Mesenteric fat pad (tissue), 1 donor: ENCODE data around the gene TMEM203. TPM values are rescaled to one million over a fixed set of nuclear protein-coding genes. Genes with fewer than 3 reads are reported as not detected.

Experiments used
- DNase-seq: peaks from one replicate; pipeline ENCODE4 v3.0.0-alpha.2; 2020; ENCODE audit warnings: low spot score
- total RNA-seq: library from RNA; stranded (reverse); fragmentation: NEBNext Ultra II Directional; extraction: Animal tissue kit (Norgen Biotek cat#: 25700); gene quantifications from one replicate; pipeline ENCODE4 v1.2.1, GENCODE V29; 2021
- donor health status: DM: yes; HTN: yes; CAD: no.

Gene TMEM203
- total RNA-seq, 1 donor from 2014 or later, result 24.8 TPM

DNA sequence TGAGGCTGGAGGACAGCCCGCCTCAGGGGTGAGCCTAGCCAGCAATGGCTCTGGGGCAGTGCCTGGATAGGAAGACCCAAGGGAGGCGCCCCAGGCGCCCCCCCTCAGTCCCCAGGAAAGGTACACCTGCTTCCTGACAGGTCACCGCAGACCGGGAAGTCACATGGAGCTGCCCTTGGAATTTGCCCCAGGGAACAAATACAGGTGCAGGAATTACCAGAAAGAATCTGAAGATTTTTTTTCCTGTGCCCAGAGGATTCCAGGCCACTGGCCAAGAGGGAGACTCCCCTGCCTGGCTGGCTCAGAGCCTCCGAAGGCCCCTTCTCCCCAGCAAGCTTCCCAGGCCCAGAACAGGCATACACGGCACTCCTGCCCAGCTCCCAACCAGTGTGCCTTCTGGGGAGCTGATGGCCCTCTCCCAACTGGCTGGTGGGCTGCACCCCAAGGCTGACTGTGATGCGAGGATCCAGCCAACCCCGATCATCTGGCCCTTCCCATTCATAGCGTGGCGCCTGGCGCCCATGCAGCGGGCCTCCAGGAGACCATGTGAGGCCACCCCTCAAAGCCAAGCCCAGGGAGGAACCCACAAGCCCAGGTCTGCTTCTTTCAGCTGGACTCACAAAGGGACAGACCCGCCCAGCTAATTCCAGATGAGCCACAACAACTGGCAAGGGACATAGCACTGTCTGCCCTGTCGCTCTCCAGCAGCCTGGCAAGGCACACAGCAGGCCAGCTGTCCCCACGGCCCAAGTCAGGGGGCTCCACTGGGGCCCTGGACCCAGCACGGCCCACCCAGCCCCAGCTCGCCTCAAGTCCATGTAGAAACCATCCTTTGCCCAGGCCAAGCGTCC lies 7.2 kb downstream of the TMEM203 start:
- DNase-seq, result no peak

DNA sequence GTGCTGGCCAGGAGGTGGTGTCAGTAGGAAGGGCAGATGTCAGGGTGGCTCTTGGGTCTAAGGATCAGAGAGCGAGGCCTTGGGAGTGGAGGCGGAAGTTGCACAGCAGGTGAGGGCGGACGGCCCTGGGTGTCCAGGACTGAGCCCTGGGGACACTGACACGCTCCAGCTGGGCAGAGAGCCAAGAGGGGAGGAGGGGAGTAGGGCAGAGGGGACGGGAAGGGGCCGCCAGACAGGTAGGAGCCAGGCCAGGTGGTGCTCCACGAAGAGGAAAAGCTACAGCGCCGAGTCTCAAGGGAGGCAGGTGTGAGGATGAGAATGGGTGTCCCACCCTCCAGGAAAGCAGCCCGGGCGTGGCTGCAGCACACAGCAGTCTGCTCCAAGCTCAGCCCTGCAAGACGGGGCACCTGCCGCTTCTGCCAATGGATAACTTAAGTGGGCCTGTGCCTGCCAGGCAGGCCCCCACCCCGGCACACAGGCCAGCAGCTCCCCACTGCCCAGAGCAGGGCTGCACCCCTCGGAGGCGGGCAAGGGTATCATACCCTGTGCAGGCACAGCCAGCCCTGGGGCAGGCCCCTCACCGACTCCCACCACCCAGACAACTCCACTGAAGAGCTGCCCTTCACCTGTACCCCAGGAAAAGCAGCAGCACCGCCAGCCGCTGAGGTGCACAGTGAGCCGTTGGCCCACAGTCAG lies 9.8 kb downstream of the TMEM203 start:
- no peak for DNase-seq

GRCh38 chr9:137194909-137195308 lies 10.5 kb downstream of the TMEM203 start:
- no peak for DNase-seq

- no peak for DNase-seq
These were observed 11.1 kb downstream of the TMEM203 start for GRCh38 chr9:137194388-137194787.

DNA sequence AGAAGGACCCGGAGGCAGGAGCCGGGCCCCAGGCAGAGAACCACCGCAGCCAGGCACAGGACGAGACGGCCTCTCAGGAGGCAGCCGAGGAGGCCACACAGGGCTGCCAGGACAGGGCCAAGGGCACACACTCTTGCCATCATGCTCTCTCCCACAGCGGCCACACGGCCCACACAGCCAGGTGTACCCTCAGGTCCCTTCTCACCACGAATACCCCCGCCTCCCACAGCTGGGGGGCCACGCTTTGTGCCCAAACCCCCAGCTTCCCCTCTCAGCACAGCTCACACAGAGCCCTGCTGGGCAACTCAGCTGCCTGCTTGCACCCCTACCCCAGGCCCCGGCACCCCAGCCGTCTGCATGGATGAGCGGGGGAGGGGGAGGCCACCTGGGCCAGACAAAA lies 11.7 kb downstream of the TMEM203 start:
- DNase-seq, result no peak

DNA sequence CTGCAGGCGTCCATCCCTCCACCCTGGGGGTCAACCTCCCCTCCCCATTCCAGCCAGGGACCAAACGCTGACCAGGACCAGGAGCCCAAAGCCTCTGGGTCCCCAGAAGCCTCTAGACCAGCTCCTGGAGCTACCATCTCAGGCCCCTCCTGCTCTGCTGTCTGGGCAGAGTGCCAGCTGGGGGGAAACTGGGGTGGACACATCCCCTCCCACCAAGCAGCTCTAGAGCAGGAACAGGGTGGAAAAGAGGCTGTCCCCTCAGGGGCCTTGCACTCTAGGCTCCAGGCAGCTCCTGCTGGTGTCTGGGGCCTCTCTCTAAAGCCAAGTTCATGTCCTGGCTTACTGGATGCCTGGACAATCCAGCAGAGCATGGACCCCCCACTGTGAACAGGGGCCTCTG lies 12.6 kb downstream of the TMEM203 start:
- no peak for DNase-seq

- no peak for DNase-seq
These were observed 13.0 kb downstream of the TMEM203 start for GRCh38 chr9:137192448-137192780.

DNA sequence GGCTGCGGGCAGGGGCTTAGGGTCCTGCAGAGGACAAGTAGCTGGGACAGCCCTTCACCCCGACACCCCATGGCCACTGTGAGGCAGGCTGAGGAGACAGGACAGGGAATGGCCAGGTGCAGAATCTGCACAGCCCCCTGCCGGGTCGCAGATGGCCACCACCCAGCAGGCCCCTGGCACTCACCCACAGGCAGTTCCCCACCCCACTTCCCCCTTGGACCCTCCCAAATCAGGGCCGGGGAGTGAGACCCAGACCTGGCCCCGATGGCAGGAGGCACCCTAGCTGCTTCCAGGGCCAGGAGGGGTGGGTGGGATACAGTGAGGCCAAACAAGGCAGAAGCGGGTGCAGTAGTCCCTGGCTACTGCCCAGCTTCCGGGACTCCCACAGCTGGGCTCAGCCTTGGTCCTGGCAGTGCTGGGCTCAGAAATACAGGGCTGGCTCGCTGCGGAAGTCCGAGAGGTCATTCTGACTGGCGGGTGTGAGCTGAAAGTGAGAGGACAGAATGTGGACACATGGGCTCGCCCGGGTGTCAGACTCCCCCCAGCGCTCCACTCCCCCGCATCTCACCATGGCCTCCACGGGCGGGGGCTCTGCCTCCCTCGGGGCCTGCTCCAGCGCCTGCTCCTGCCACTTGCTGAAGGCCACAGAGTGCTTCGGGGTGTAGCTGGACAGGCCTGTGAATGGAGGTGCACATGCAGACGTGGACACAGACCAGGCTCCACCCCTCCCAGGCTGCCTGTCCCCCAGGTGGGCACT lies 13.6 kb downstream of the TMEM203 start:
- DNase-seq, result no peak

DNA sequence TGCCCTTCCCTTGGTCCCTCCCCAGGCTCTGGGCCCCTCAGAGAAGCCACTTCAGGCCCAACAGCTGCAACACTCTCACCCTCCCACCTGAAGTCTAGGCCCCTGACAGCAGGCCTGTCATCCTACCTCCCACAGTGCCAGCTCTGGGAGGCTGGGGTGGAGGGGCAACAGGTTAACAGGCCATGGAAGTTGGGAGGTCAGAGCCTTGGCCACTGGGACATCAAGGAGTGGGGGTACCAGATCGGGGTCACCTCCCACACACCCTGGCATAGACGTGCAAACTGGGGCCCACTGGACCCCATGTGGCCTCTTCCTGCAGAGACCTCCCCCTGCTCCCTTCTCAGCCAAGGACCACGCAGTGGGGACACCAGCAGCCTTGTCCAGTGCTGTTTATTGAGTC lies 14.2 kb downstream of the TMEM203 start:
- DNase-seq, result no peak

DNA sequence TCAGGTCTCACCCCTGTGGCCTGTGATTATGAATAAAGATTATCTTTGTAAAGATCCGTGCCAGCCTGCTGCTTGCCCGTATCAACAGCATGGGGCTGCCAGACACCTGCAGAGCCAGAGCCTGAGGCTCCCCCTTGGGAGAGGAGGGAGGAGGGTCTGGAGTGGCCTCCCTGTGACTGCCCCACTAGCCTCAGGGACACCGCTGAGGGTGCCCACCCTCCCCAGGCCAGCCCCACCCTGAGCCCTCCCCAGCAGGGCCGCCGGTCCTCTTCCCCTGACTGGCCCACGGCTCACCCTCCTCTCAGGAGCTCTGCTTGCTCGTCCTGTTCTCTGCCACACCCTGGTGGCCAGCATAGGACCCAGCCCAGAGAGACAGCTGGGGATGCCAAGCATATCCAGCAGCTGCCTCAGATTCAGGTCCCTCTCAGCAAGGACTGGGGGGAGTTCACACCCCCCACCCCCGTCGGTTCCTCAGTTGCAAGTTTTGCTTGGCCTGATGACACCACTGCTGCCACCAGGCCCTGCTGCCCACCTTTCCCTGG lies 15.1 kb downstream of the TMEM203 start:
- no peak for DNase-seq

DNA sequence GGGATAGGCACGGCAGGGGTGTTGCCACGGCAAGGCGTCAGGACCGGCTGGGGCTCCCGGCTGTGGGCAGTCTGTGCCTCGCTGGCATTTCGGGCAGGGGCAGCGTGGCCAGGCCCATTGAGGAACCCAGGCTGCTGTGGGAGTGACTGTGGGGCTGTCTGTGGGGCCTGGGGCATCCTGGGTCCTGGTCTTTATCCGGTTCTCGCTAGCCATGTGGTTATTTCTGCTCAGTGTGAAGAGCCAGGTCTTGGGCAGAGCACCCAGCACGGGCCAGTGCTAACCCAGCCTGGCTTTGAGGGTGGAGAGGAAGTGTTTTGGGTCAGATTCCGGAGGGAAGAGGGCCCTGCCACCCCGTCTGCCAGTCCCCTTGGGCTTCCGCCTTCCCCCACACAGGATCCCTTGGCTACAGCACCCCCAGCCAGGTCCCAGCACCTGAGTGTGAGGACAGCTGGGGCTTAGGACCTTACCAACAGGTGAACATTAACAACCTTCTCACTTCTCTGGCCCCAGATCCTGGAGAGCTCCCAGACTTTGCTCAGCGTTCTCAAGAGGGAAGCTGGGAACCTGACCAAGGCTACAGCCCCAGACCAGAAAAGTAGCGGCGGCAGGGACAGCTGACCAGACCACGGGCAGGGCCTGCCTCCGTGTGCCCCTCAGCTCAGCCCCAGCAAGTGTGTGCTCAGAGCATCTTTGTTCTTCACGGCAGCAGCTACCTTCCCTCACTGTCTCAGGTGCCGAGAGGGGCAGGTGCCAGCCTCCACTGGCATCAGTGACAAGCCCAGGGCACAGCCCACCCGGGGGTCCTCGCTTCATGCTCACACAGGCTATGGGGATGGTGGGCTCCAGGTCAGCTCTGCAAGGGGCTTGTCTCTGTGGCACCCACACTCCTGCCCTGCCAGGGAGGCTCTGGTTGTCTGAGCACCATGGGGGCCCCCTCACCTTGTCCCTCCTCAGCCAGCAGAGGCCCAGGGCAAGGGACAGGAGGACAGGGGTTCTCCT lies 15.9 kb downstream of the TMEM203 start:
- DNase-seq, result no peak

DNA sequence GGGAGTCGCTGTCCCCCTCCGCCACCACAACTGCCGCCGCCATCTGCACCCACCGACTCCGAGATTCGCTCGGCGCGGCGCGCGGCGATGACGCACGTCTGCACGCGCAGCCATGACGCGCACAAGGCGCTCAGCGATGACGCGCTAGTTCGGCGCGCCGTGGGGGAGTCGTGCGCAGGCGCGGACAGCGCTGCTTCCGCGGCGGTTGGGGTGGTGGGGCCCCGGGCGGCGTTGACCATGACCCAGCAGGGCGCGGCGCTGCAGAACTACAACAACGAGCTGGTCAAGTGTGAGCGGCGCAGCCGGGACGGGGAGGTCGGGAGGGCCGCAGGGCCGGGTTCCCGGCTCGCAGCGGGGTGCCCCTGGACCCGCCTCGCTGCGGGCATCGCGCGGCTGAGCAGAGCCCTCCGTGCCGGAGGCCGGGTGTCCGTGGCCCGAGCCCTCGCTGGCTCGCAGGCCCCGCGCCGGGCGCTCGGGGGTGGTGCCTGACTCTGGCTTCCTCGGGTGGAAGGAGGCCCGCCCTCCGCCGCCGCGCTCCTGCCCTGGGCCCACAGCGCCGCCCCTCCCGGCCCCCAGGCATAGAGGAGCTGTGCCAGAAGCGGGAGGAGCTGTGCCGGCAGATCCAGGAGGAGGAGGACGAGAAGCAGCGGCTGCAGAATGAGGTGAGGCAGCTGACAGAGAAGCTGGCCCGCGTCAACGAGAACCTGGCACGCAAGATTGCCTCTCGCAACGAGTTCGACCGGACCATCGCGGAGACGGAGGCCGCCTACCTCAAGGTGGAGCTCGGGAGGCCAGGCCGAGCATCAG lies 16.8 kb downstream of the TMEM203 start, which contains the start of the genes ANAPC2 and SSNA1:
TSS of gene ANAPC2 (minus strand) at position 71 of the 807 bp plus-strand sequence. CDS start at position 43, 28 bp downstream.
TSS of gene SSNA1 (plus strand) at position 187 of the 807 bp plus-strand sequence. CDS start at position 238, 51 bp downstream.
- peak; percentile 99 for DNase-seq

DNA sequence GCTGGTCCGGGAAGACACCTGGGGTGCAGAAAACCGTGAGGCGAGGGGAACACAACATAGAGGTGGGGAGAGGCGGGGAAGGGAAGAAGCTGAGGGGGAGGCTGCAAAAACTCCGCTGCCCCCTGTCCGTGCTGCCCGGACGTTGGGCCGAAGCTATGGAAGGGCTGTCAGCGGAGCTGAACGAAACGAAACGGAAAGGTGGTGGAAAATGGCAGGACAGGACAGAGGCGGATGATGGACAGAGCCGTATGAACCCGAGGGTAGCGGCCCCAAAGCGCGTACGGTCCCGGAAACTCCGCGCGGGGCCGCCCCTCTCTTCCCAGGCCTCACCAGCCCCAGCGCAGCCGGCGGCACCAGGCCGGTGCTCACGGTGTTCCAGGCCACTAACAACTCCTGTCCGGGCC lies 17.4 kb downstream of the TMEM203 start:
- DNase-seq, result no peak

DNA sequence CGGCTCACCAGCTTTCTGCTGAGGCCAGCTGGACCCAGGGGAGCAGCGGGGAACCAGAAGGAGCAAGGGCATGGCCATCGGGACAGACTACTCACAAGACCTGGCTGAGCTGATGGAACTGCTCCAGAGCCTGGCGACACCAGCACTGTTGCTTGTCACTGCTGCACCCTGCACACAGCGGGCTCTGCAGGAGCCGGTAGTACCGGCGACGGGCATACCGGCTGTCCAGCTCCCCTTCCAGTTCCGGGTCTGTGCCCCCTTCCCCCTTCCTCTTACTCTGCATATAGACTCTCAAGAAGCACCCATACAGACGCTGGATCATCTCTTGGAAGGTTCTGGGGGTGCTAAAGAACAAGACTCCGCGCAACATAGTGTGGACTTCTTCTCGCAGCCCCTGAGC lies 18.1 kb downstream of the TMEM203 start:
- no peak for DNase-seq

DNA sequence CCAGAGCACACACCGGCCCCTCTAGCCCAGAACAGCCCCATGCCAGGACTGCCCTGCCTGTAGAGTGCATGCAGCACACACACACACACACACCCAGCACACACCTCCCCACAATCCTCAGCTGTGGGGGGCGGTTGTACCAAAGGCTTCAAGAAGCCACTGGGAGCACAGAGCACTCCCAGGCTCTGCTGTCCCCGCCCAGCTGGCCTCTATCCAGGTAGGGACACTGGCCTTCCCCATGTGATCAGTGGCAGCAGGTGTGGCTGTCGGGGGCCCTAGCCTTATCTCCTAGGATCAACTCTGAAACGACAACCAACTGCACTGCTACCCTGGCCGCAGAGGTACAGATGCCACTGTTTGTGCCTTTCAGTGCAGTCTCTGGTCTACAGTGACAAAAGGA lies 19.1 kb downstream of the TMEM203 start:
- DNase-seq, result no peak

GRCh38 chr9:137185921-137186320 lies 19.5 kb downstream of the TMEM203 start:
- no peak for DNase-seq

DNA sequence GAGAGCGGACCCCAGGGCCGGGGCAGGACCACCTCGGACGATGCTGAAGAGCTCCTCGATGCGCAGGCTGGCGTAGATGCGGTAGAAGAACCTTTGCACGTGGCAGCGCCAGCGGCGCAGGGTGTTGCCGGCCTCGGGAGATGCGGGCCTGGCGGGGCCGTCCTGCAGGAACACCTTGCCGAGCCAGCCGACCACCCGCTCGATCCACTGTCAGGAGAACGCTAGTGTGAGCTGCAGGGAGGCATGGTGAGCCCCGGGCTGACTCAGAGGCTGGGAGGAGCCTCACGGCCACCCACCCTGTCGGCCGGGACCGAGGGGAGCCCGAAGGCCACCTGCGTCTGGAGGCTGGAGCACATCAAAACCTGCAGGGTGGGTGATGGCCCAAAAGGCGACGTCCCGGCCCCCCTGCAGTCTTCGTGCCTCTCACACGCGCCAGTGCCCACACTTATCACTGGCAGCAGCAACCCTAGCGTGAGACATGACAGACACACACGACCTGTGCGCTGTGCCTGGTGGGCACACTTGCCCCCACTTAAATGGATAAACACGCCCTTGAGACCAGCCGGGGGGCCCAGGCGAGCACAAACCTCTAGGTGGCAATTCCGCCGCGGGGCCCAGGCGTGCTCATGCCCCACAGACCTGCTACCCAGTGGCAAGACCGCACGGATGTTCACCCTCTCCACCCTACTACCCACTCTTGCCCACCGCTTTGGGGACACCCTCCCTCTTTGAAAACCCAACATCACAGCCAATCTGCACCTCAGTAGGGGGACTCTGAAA lies 20.4 kb downstream of the TMEM203 start:
- DNase-seq, result no peak

DNA sequence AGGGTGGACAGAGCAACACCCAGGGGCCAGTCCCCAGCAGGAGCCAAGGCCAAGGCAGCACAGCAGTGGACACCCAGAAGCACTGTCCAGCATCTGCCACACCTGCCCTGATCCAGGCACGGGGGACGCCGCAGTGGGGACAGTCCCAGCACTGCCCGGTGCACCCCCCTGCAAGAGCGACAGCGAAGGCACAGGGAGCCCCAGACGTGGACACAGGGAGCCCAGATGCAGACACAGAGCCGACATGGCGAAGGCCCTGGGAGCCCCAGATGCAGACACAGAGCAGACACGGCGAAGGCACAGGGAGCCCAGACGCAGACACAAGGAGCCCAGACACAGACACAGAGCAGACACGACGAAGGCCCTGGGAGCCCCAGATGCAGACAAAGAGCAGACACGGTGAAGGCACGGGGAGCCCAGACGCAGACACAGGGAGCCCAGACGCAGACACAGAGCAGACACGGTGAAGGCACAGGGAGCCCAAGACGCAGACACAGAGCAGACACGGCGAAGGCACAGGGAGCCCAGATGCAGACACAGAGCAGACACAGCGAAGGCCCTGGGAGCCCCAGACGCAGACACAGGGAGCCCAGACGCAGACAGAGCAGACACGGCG lies 21.4 kb downstream of the TMEM203 start:
- no peak for DNase-seq
